Measurements from ENCODE around the gene GALNT10. TPM values are rescaled to one million over a fixed set of nuclear protein-coding genes. Genes with fewer than 3 reads are reported as not detected.

The GALNT10 gene
- polyA plus RNA-seq, 1 experiment = 93.1 TPM

DNA sequence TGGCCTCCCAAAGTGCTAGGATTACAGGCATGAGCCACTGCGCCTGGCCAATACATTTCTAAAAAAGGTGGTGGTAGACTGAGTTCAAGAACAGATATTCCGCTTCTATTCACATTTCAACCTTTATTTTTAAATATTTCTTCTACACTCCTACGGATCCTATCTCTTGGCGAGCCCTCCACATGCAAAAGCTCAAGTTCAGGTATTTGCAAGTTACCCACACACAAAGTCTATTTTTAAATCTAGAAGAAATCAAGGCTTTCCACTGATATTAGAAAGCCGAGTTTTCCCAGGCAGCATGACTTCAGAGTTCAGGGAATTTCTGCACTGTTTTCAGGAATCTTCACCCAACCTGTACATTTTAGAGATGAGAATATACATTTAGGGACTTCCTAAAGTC, 153.9 kb downstream of the GALNT10 start:
- CTCF ChIA-PET = no interaction called here
- TF ChIP-seq, protein P1, sequence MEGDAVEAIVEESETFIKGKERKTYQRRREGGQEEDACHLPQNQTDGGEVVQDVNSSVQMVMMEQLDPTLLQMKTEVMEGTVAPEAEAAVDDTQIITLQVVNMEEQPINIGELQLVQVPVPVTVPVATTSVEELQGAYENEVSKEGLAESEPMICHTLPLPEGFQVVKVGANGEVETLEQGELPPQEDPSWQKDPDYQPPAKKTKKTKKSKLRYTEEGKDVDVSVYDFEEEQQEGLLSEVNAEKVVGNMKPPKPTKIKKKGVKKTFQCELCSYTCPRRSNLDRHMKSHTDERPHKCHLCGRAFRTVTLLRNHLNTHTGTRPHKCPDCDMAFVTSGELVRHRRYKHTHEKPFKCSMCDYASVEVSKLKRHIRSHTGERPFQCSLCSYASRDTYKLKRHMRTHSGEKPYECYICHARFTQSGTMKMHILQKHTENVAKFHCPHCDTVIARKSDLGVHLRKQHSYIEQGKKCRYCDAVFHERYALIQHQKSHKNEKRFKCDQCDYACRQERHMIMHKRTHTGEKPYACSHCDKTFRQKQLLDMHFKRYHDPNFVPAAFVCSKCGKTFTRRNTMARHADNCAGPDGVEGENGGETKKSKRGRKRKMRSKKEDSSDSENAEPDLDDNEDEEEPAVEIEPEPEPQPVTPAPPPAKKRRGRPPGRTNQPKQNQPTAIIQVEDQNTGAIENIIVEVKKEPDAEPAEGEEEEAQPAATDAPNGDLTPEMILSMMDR (IDR thresholded peaks at IDR 0.05; ENCODE audit: low read depth, low read length) = no peak
- POLR2A ChIA-PET = no interaction called here

GRCh38 chr5:154345255-154345952, 154.9 kb downstream of the GALNT10 start:
- H3K9me3 ChIP-seq (ENCODE audit: control insufficient read depth, insufficient read depth, low read length) = no peaks in the 10 kb centered on the region
- no peaks in the 10 kb centered on the region for H3K27me3 ChIP-seq (ENCODE audit: control insufficient read depth, insufficient read depth, low read length)
- CTCF ChIA-PET = no interaction called here
- no peak overlapping the region for H3K27ac ChIP-seq (ENCODE audit: low read depth, low read length)
- POLR2A ChIA-PET = no interaction called here
- DNase-seq (ENCODE audit: low read depth, low spot score) = no peak
- H3K4me3 ChIP-seq (ENCODE audit: low read depth, low read length) = no peak overlapping the region
- TF ChIP-seq, protein P1 (IDR thresholded peaks at IDR 0.05; ENCODE audit: low read depth, low read length) = no peak

More for the DNA sequence above, 153.9 kb downstream of the GALNT10 start:
- Histone ChIP-seq H3K4me3 (ENCODE audit: low read depth, low read length) (no peak overlapping the region), H3K27ac (ENCODE audit: low read depth, low read length) (no peak overlapping the region), H3K9me3 (ENCODE audit: control insufficient read depth, insufficient read depth, low read length) (no peaks in the 10 kb centered on the region), H3K27me3 (ENCODE audit: control insufficient read depth, insufficient read depth, low read length) (no peaks in the 10 kb centered on the region)
- DNase-seq (ENCODE audit: low read depth, low spot score) = no peak

DNA sequence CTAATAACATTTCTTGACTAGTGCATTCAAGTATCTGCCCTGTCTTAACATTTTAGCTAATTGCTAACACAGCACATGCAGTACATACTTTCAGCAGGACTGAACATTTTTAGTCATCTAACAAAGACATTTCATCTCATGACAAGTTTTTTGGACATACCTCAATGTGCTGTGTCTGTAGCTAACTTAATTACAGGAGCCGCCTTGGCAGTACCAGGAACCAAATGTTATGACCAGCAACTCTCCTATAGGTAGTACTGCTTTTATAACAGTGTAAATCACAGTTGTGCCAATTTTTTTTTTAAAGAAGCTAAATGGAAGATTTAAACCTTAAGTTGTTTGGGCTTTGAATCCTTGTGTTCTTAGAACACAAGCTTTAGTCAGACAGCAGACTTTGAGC, 155.9 kb downstream of the GALNT10 start:
- Histone ChIP-seq H3K4me3 (ENCODE audit: low read depth, low read length) (no peak overlapping the region), H3K9me3 (ENCODE audit: control insufficient read depth, insufficient read depth, low read length) (no peaks in the 10 kb centered on the region), H3K27ac (ENCODE audit: low read depth, low read length) (no peak overlapping the region), H3K27me3 (ENCODE audit: control insufficient read depth, insufficient read depth, low read length) (no peaks in the 10 kb centered on the region)
- TF ChIP-seq, protein P1 (IDR thresholded peaks at IDR 0.05; ENCODE audit: low read depth, low read length) = no peak
- ChIA-PET POLR2A (no interaction called here), CTCF (interaction anchor here (1.1 kb wide), 1 partner anchor 12 kb away, joined by 3 read pairs; no protein-coding TSS in a partner anchor)
- DNase-seq (ENCODE audit: low read depth, low spot score) = no peak

GRCh38 chr5:154349626-154350264, 159.2 kb downstream of the GALNT10 start:
- ChIA-PET POLR2A (interaction anchor here (0.7 kb wide), 1 partner anchor 10 kb away, joined by 3 read pairs; no protein-coding TSS in a partner anchor), CTCF (interaction anchor here (0.5 kb wide), 1 partner anchor 114 kb away, joined by 3 read pairs; no protein-coding TSS in a partner anchor)
- TF ChIP-seq, protein P1 (IDR thresholded peaks at IDR 0.05; ENCODE audit: low read depth, low read length) = no peak
- Histone ChIP-seq H3K9me3 (ENCODE audit: control insufficient read depth, insufficient read depth, low read length) (no peaks in the 10 kb centered on the region), H3K27ac (ENCODE audit: low read depth, low read length) (no peak overlapping the region), H3K4me3 (ENCODE audit: low read depth, low read length) (no peak overlapping the region), H3K27me3 (ENCODE audit: control insufficient read depth, insufficient read depth, low read length) (no peaks in the 10 kb centered on the region)
- no peak for DNase-seq (ENCODE audit: low read depth, low spot score)

DNA sequence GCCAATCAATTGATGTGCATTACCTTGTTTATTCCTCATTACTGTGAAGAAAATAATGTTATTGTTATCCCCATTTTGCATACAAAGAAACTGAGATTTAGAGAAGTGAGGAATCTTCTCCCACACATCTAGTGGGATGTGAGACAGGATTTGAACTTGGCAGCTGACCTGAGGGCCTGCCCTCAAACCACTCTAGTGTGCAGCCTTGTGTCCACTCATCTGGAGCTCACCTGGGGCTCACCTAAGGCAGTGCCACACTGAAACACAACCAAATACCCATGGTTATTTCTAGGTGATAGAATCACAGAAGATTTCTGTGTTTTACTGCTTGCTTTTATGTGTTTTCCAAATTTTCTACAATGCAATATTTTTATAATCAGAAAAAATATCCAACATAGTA, 160.6 kb downstream of the GALNT10 start:
- DNase-seq (ENCODE audit: low read depth, low spot score) = no peak
- Histone ChIP-seq H3K4me3 (ENCODE audit: low read depth, low read length) (no peak overlapping the region), H3K9me3 (ENCODE audit: control insufficient read depth, insufficient read depth, low read length) (no peaks in the 10 kb centered on the region), H3K27me3 (ENCODE audit: control insufficient read depth, insufficient read depth, low read length) (no peaks in the 10 kb centered on the region), H3K27ac (ENCODE audit: low read depth, low read length) (no peak overlapping the region)
- CTCF ChIA-PET = no interaction called here
- POLR2A ChIA-PET = no interaction called here
- TF ChIP-seq, protein P1 (IDR thresholded peaks at IDR 0.05; ENCODE audit: low read depth, low read length) = no peak
